Epidermal melanocyte (primary cell): ENCODE measurements around the gene C9orf50.
"Not testable (repeated sequence)": the region's sequence is repeated elsewhere in the genome, so short reads cannot be mapped to it uniquely, and the experiment has no call there.

Experiments
- DNase-seq: peaks from one replicate; pipeline ENCODE4 v3.0.0; 2011; ENCODE audit warnings: low spot score; ENCODE audit not compliant: insufficient read length

Gene C9orf50, protein sequence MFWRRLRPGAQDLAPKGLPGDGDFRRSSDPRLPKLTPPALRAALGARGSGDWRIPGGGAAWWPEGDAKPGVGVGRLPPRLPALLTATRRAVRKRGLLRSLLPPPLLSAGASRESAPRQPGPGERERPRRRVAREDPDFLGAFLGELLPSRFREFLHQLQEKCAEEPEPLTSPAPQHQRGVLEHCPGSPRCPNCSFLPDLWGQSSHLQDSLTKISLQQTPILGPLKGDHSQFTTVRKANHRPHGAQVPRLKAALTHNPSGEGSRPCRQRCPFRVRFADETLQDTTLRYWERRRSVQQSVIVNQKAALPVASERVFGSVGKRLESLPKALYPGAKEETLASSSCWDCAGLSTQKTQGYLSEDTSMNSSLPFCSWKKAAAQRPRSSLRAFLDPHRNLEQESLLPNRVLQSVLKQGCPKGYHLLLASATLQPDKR

DNA sequence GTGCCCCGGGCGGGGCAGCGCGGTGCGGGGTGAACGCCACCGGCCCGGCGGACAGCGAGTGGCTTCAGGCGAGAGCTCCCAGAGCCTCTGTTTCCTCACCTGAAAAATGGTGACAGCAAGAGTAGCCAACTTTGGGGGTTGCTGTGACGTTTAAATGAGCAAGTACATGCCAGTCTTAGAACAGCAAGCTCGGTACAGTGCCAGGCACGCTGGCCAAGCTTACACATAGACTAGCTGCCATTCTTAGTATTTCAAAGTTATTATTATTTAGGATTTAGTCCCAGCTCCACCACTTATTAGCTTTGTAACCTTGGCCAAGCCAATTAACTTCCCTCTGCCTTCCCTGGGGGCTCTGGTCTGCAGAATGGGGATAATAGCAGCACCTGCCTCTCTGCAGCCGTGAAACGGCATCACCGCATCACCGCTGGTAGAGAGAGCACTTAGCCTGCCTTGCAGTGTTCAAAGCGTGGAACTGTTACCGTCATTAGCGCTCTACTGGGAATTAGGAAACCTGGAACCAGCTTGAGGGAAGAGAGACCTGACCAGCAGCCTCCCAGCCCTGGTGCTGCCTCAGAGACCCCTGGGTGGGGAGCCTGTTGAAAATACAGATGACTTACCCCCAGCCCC, at the start of gene C9orf50:
Gene C9orf50, minus strand, starts transcription at position 433 of the 627 bp plus-strand sequence. CDS start 527 bp downstream, outside the sequence.
- DNase-seq: no peak

DNA sequence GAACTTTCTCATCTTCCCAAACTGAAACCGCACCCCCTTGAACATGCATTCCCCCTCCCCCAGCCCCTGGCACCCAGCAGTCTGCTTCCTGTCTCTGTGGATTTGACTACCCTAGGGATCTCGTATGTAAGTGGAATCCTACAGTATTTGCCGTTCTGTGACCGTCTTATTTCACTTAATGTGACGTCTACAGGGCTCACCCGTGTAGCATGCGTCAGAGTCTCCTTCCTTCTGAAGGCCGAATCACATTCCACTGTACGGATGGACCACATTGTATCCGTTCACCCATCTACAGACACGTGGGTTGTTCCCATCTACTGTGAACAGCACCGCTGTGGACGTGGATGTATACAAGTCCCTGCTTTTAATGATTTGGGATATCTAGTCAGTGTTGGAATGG, 49.0 kb upstream of the C9orf50 start:
- DNase-seq: no peak

DNA sequence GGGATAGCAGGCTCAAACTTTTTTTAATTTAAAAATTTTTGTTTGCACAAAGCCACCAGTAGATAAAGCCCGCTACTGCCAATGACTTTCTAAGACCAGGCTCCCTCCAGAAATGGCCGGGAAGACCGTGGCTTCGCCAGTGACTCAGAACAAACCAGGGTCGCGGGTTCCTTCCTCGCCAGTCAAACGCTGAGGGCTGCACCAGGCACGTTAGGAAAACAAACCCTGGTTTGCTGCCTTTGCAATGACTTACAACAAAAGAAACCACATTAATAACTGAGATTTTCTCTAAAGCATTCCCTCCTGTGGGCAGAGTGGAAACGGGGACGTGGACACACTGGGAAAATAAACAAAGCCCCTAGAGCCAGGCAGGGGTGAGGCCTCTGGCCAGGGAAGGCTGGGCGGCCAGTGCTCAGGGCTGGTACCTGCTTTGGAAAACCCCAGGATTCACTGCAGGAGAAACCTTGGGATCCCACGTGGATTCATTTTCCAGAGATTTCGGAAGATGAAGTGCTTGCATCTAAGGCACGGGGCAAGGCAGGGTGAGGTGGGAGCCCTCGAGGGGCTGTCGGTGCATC, 48.3 kb upstream of the C9orf50 start:
- DNase-seq: peak; percentile 65

DNA sequence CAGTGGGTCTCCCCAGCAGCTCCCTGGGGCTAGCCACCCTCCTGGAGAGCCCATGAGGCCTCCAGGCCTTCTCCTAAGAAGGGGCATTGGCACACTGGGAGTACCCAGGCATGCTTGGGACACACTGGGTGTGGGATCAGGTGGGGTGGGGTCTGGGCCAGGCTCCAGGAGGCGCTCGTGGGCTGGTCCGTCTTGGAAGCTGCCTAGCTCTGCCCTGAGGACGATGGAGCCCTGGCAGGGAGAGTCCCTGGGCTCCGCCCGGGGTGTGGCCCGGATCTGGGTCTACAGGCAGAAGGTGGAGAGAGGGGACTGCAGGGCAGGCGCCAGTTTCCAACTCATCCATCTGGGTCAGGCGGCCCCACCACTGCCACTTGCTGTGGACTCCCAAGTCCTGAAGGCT, 46.9 kb upstream of the C9orf50 start:
- DNase-seq: no peak

DNA sequence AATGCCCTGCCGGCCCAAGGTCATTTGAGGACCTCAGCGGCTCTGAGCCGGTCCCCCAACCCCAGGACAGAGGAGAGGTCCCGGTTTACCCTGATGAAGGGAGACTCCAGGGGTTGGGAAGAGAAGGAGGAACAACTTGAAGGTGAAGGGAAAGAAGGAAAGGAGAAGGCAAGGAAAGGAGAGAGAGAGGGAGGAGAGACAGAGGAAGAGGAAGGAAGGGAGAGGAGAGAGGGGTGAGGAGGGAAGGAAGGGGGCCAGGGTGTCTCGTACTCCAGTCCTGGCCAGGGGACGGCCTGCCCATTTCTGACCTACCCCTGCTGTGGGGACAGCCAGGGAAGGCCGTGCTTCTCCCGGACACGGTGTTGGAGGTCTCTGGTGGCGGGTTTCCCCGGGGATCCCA, 46.5 kb upstream of the C9orf50 start:
- DNase-seq: no peak

DNA sequence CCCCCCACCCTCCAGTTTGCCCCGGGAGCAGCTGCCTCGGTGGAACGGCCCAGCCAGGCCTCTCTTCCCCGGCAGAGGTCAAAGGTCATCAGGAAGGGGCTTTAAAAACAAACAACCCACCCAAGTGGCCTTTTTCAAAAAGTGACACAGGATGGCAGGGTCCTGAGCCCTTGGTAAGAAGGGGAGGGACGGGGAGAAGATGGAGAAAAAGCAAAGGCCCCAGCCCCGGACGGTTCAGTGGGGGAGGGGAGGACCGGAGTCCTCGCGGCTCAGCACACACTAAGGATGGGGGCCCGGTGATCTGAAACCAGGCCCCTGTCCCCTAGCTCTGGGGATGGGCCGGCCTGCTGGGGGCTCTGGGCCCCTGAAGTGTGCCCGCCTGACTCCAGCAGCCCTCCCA, 45.7 kb upstream of the C9orf50 start:
- DNase-seq: no peak

DNA sequence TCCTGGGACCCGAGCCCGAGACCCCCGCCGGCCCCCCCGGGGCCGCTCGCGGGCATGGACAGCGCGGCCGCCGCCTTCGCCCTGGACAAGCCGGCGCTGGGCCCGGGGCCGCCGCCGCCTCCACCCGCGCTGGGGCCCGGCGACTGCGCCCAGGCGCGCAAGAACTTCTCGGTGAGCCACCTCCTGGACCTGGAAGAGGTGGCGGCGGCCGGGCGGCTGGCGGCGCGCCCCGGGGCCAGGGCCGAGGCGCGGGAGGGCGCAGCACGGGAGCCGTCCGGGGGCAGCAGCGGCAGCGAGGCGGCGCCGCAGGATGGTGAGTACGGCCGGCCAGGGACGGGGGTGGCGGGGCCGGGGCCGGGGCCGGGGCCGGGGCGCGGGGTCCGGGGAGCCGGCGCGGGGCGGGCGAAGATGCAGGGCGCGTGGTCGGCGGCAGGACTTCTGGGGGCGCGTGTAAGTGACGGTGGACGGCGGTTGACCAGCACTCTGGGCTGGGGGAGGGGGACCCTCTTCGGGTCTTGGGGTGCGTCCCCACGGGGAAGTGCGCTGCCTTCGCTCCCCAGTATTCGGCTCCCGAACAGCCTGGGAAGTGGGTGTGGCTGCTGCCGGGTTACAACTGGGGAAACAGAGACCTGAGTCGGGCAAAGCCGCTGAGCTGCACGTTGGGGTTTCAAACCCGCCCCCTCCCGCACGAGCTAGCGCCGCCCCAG, 45.1 kb upstream of the C9orf50 start:
- DNase-seq: no peak

DNA sequence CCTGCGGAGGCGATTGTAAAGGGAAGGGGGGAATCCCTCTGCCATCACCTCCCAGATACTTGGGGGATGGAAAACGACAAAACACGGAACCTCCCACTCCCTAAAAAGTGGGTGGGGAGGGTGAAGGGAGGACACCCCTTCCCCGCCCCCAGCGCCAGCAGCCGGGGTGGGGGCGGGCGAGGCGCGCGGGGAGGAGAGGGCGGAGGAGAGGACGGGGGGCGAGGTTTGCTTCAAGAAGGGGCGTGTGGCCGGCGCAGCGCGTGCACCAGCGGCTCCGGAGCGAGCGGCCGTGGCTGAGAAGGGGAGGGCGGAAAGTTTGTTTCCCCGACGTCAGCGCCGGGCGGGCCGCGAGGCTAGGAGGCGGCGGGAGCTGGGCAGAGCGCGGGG, 44.5 kb upstream of the C9orf50 start, which contains the start of gene PRRX2:
Gene PRRX2, plus strand, starts transcription at position 259 of the 387 bp plus-strand sequence. CDS start 221 bp downstream, outside the sequence.
- no peak for DNase-seq

DNA sequence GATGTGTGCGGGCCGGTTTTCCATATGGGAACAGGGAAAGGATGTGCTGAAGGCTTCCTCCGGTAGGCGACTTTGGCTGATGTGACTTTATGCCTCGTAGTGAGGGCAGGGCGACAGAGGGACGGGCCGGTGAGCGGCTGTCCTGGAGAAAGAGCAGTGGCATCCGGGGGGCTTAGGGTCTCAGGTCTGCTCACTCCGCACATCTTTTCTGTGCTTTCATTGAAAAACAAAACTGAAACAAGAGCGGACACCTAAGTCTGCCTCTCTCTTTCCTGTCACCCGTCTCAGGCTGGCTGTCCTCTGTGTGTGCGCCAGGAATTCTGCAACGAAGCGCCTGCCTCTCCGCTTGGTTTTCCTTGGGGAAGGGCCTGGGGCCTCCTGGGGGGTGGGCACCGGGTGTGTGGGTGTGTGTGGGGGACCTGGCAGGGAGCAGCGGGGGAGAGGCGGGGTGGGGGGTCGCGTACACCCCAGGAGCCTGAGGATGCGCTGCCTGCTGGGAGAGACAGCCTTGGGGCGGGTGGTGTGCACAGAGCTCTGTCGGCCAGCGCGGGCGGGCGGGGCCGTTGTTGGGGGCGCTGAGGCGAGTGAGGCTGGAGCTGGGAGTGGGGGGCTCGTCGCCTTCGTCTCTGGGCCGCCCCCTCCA, 44.0 kb upstream of the C9orf50 start:
- no peak for DNase-seq

DNA sequence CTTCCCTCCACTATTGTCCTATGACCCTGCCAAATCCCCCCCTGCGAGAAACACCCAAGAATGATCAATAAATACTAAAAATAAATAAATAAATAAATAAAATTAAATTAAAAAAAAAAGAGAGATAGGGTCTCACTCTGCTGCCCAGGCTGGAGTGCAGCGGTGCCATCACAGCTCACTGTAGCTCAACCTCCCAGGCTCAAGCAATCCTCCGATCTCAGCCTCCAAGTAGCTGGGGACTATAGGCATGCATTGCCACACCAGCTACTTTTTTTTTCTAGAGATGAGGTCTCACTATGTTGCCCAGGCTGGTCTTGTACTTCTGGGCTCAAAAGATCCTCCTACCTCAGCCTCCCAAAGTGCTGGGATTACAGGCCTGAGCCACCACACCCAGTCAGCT, 41.3 kb upstream of the C9orf50 start:
- not testable (repeated sequence) for DNase-seq

DNA sequence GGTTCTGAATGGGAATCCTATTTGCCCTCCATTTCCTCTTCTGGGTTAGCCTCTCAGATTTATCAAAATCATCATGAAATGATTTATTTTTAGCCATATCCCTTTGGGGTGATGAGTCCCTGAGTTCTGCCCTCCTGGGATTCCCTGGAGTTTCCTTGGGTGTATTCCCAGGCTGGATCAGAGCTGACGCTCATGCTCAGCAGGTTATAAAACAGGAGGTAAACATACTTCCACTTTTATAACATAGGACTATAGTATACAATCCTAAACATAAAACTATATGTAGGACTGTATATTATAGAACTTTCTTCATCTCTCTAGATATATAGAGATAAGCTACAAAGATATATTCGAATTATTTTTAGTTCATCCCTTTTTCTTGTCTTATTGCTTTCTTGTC, 40.1 kb upstream of the C9orf50 start:
- DNase-seq: no peak

DNA sequence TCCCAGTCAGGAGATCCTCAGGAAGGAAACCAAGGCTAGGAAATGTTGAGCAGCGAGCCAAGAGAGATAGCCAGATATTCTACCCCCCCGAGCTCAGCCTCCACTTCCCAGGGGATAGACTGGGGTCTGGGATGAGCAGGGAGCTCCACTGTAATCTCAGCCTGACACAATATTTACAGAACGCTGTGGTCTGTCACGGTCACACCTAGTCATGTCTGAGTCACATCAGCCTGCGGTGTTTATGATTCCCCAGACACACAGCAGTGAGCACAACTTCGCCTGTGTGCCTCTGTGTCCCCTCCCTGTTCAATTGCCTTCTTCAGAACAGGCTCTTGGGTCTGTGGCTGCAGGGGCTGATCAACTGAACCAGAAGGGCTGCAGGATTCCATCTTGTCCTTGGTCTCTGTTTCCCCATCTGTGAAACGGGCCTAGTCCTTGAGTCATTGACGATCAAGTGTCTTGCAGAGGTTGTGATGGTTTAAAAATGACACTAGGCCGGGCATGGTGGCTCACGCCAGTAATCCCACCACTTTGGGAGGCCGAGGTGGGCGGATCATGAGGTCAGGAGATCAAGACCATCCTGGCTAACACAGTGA, 36.0 kb upstream of the C9orf50 start:
- no peak for DNase-seq

DNA sequence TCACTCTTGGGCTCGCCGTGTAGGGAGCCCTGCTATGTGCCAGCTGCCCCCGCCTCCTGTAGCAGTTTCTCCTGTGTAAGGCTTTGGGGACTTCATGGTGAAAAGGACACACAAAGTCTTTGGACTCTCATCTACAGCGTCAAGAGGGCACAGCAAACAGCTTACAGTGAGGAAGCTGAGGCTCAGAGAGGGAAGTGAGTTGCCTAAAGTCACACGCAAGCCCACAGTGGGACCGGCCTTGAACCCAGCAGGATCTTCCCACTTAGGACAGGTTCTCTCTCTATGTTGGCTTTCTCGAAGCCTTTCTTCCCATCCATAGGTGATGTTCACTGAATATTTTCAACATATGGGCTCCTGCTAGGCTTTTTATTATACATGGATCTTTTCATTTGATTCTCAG, 34.8 kb upstream of the C9orf50 start:
- no peak for DNase-seq

DNA sequence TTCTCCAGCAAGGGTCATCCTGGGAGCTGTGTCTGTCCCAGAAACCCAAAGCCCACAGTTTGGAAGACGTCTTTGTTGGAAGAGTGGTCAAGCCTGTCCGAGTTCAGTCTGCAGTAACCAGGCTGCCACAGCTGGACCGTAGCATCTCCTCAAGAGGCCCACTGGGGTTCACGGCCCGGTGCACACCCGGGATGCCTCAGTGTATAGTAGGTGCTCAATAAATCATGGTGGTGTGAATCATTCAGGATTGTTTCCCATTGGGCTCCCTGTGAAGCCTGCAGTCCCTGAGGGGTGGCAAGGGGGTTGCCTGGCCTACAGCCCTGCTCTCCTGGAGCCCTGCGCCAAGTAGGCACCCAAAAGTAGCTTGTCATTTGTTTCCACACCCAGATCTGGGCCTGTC, 34.3 kb upstream of the C9orf50 start:
- no peak for DNase-seq

DNA sequence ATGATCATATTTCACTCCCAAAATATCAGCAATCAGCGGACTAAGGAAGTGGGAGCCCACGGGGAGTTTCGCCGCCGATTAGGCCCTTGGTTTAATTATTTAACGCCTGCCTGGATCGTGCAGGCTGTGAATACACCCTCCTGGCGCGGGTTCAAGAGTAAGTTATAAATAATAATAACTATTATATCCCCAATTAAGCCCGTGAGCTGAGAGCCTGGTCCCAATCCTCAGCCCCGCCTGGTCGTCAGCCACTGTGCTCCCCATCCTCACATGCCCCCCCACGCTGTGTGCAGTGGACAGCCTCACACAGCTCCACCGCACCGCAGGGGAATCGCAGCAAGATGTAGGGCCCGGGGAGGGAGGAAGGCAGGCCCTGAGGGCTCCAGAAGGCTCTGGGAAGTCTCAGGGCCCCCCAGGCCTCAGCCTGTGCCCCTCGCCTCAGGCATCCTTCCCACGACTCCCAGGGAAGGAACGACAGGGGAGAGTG, 33.7 kb upstream of the C9orf50 start:
- no peak for DNase-seq

DNA sequence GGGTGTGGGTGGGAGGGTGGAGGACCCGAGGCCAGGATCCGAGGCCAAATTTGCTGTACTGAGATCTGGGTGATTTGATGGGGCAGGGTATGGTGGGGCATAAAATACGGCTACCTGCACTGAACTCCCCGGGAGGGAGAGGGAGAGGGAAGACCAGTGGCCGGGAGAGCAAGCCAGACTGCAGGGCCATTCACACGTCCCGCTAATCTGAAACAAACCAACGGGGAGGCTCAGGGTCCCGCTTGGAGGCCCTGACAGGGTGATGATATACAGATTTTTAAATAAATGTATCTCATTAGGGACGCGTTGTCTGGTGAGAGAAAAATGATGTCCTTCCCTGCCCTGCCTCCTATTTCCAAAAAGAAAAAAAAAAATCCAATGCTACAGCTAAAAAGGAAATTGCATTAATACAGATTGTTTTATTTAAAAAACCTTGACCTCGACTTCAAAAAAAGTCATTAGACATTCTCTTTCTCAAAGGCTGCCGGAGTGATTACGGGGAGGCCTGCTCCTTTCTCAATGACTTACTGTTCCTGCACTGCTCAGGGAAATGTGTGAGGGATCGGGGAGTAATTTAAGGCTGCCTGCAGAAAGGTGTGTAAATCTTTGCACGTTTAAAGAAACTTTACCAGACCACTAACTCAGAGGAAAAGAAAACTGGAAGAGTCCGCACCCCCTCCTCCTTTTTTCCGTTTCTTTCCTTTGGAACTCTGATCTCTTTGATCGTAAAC, 33.1 kb upstream of the C9orf50 start:
- no peak for DNase-seq

DNA sequence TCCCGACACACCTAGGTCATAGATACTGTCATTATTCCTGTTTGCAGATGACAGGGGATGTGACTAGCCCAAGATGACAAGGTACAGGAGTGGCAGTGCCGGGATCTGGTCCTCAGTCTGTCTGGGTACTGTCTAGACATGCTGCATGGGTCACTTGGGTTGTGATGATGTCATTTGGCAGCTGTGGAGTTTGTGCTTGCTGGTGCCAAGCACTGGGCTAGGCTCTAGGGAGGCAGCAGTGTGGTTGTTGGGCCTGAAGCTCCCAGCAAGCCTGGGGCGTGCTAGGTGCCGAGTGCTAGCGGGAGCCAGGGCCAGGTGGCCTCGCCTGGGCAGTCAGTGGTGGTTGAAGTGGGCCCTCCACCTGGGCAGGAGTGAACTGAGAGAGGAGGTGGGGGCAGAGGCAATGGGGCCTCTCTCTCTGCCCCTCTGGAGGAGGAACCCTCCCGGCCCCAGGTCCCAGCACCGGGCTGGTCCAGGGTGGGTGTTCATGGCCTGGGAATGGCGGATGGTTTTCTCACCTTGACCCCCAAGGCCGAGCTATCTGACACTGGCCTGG, 29.9 kb upstream of the C9orf50 start:
- DNase-seq: no peak

DNA sequence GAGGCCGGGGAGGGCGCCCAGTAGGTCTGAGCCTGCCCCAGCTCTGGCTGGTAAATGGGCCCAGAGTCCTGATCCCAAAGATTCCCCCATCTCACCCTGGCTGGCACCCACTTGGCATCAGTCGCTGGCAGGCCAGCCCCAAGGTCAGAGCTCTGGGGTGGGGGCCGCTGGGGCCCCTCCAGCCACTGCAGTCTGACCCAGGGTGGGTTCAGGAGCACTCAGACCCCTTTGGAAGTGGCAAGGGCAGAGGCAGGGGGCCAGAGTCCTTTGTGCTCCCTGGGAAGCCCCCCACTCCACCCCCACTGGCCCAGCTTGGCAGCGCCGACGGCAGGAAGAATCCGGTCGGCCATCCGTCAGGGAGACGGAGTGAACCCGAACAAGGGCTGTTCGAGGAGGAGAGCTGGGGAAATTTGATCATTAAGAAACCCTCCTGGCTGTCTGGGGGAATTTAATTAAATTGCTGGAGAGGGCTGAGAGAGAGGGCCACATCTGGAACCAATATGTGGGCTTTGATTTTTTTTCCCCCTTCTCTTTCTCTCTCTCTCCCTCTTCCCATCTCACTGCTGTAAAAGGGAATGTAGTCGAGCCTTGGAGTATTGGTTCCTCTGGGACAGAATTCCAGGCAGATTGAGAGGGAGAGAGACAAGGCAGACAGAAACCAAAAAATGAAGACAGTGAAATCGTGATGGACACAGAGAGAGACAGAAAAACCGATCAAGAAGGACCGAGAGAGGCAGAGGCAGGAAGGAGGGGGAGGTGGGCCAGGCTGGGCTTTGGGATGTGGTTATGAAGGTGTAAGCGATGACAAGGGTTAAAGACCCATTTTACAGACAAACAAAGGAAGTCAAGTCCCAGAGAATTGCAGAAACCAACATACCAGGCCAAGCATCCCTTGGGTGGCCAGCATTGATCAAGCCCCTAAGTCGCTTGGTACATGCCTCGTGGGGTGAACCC, 29.1 kb upstream of the C9orf50 start:
- no peak for DNase-seq

DNA sequence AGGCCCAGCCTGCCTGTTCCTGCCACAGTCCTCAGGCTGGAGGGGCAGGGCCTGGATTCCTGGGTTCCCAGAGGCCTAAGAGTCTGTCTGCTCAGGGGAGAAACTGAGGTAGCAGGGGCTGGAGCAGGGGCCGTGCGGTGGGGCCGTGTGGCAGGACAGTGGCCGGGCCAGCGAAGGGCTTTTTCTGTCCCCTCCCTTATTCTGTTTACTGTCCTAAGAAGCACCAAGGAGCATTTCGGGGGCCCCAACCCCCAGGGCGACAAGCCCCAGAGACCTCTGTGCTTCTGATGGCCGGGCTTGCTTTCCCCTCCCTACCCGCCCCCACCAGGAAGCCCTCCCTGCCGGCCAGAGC, 27.8 kb upstream of the C9orf50 start:
- DNase-seq: no peak
